Adrenal gland (tissue), 12 donors: ENCODE results near the gene PLPP1. TPM values are rescaled to one million over a fixed set of nuclear protein-coding genes. Genes with fewer than 3 reads are reported as not detected.

Source experiments
- DNase-seq, 7 donors: peaks; one replicate each; pipeline ENCODE4 v3.0.0-alpha.2; 2019 to 2020
- H3K27ac ChIP-seq, 5 donors: fragments of 200-600 bp; sonication (generic) in 4 of 5; 1 replicate in 3 of 5; 2 replicates in 2 of 5; pipeline versions ENCODE4 v1.5.1 to v1.8.0; 2016 to 2020; ENCODE audit warnings: mild to moderate bottlenecking in 1 of 5
- H3K27me3 ChIP-seq: fragments of 200-600 bp; 2 replicates; pipeline ENCODE4 v1.8.0; 2021
- H3K36me3 ChIP-seq, 2 donors: fragments of 200-600 bp; replicated peaks in 1 of 2; 1 replicate in 1 of 2; 2 replicates in 1 of 2; pipeline versions ENCODE4 v1.5.1 to v1.8.0; 2018 to 2022
- H3K4me1 ChIP-seq, 2 donors: fragments of 200-600 bp; replicated peaks in 1 of 2; 1 replicate in 1 of 2; 2 replicates in 1 of 2; pipeline versions ENCODE4 v1.5.1 to v1.8.0; 2018 to 2021
- H3K4me3 ChIP-seq, 4 donors: fragments of 200-600 bp; sonication (generic) in 3 of 4; one replicate each; pipeline ENCODE4 v1.5.1; 2016 to 2018
- H3K9me3 ChIP-seq, 3 donors: fragments of 200-600 bp; sonication (generic) in 1 of 3; replicated peaks in 1 of 3; 1 replicate in 2 of 3; 2 replicates in 1 of 3; pipeline versions ENCODE4 v1.5.1 to v1.8.0; 2016 to 2021
- CTCF ChIP-seq, 6 experiments: fragments of 450-650 bp in 4 of 6; fragments of 200-600 bp in 2 of 6; sonication (generic) in 1 of 6; IDR thresholded peaks; 1 replicate in 5 of 6; 2 replicates in 1 of 6; pipeline versions ENCODE4 v1.5.1 to v1.8.0; 2016 to 2021; ENCODE audit warnings: antibody characterized with exemption in 6 of 6, mild to moderate bottlenecking in 2 of 6, moderate library complexity in 1 of 6
- POLR2A ChIP-seq, 2 donors: fragments of 450-650 bp; IDR thresholded peaks; one replicate each; pipeline ENCODE4 v1.6.1; 2017; ENCODE audit warnings: antibody characterized with exemption in 2 of 2, mild to moderate bottlenecking in 2 of 2, moderate library complexity in 1 of 2
- WGBS, 4 donors: extraction: QIAGEN DNeasy Blood & Tissue Kit in 2 of 4; methylation state at CpG; one replicate each; pipeline versions ENCODE4 v1.1.5 to v1.1.7; 2013 to 2017; 5-methylcytosine and 5-hydroxymethylcytosine counted together
- intact Hi-C, 2 donors: fragments of 100-400 bp; cut with DNase I; formaldehyde crosslinking; loops; one replicate each; pipeline versions ENCODE4 v1.14.1 to v1.15.0; 2022 to 2023
- polyA plus RNA-seq, 3 donors: library from polyadenylated mRNA; stranded (reverse); fragments of 200-250 nt in 2 of 3; fragments of 350-450 nt in 1 of 3; fragmentation: Illumina TruSeq in 1 of 3; extraction: RNeasy Lipid Tissue Mini Kit (QIAGEN cat#74804) in 1 of 3; gene quantifications; one replicate each; pipeline ENCODE4 v1.2.3, GENCODE V29; 2013 to 2014
- total RNA-seq, 9 donors: library from RNA; depleted of rRNA in 4 of 9; stranded (reverse); fragments of >200 nt in 4 of 9; fragments of 120-200 nt in 1 of 9; fragmentation: NEBNext Ultra II Directional in 1 of 9; extraction: Animal tissue kit (Norgen Biotek cat#: 25700) in 1 of 9; gene quantifications; one replicate each; pipeline versions ENCODE4 v1.1.0 to v1.2.4, GENCODE V29; 2013 to 2023
- donor health status: healthy with polysubstance abuse.
- donor health status: Bipolar disorder and iron deficiency.
- donor health status: DM: yes; HTN: yes; CAD: no.
- donor health status: DM: no; HTN: no; CAD: no.
- donor health status: DM: no; HTN: no; CAD: no.
- donor health status: DM: yes; HTN: yes; CAD: no.

The PLPP1 gene
- total and polyA plus RNA-seq, 12 donors, result 55.2 to 716 (median 124) TPM

GRCh38 chr5:55450050-55450765, 84.6 kb downstream of the PLPP1 start:
- Histone ChIP-seq H3K27me3 (no peaks in the 10 kb centered on the region), H3K4me1 (peaks cover 0 to 10% of the 10 kb centered on the region in 2 donors), H3K27ac (no peak overlapping the region), H3K9me3 (no peaks in the 10 kb centered on the region), H3K4me3 (no peak overlapping the region), H3K36me3 (no peaks in the 10 kb centered on the region)
- intact Hi-C loops, result no loop called here
- TF ChIP-seq CTCF (IDR thresholded peaks at IDR 0.05) (no peak), POLR2A (IDR thresholded peaks at IDR 0.05) (no peak)
- 80 to 84% (median 83%) methylated on average over 4 of the region's 4 CpGs for WGBS, 4 donors
- no peak for DNase-seq

- H3K9me3 ChIP-seq, result no peaks in the 10 kb centered on the region
- intact Hi-C loops, result no loop called here
- no peak overlapping the region for H3K27ac ChIP-seq
- TF ChIP-seq POLR2A (IDR thresholded peaks at IDR 0.05) (no peak), CTCF (IDR thresholded peaks at IDR 0.05) (no peak)
- H3K36me3 ChIP-seq, result no peaks in the 10 kb centered on the region
- H3K27me3 ChIP-seq, result no peaks in the 10 kb centered on the region
- H3K4me3 ChIP-seq, result no peak overlapping the region
- 72 to 81% (median 73%) methylated on average over 8 of the region's 8 CpGs for WGBS, 4 donors
- no peaks in the 10 kb centered on the region for H3K4me1 ChIP-seq
- DNase-seq, result no peak
Measured at GRCh38 chr5:55446640-55447351, 88.0 kb downstream of the PLPP1 start.

- H3K4me3 ChIP-seq, result no peak overlapping the region
- H3K4me1 ChIP-seq, result no peaks in the 10 kb centered on the region
- intact Hi-C loops, result no loop called here
- DNase-seq, result no peak
- WGBS, 4 donors, result 92 to 100% (median 98%) methylated on average over 3 of the region's 3 CpGs
- no peaks in the 10 kb centered on the region for H3K9me3 ChIP-seq
- TF ChIP-seq POLR2A (IDR thresholded peaks at IDR 0.05) (no peak), CTCF (IDR thresholded peaks at IDR 0.05) (no peak)
- H3K27ac ChIP-seq, result no peak overlapping the region
- no peaks in the 10 kb centered on the region for H3K27me3 ChIP-seq
- no peaks in the 10 kb centered on the region for H3K36me3 ChIP-seq
Measured at GRCh38 chr5:55445791-55446190, 89.0 kb downstream of the PLPP1 start.

- Histone ChIP-seq H3K9me3 (no peaks in the 10 kb centered on the region), H3K4me1 (peaks cover 18 to 37% of the 10 kb centered on the region in 2 donors), H3K27ac (no peak overlapping the region), H3K4me3 (no peak overlapping the region), H3K27me3 (no peaks in the 10 kb centered on the region), H3K36me3 (peaks cover 0 to 3% of the 10 kb centered on the region in 2 donors)
- no peak for DNase-seq
- WGBS, 4 donors, result 63 to 96% (median 94%) methylated on average over 1 of the region's 1 CpG
- intact Hi-C loops, result no loop called here
- TF ChIP-seq POLR2A (IDR thresholded peaks at IDR 0.05) (no peak), CTCF (IDR thresholded peaks at IDR 0.05) (no peak)
Measured at GRCh38 chr5:55441954-55442353, 92.8 kb downstream of the PLPP1 start.
